HepG2 (cell line): ENCODE measurements around the gene ADAT3. TPM values are rescaled to one million over a fixed set of nuclear protein-coding genes. Genes with fewer than 3 reads are reported as not detected.

Source experiments
- ADNP ChIP-seq: sonication (generic); formaldehyde crosslinking; IDR thresholded peaks from 2 replicates; pipeline ENCODE4 v1.4.0; 2020; ENCODE audit warnings: missing genetic modification reagents
- KLF15 ChIP-seq: sonication (generic); formaldehyde crosslinking; IDR thresholded peaks from 2 replicates; pipeline ENCODE4 v1.8.1; 2023; ENCODE audit warnings: borderline replicate concordance, mild to moderate bottlenecking, inconsistent platforms, missing genetic modification reagents, mixed read lengths
- NFRKB ChIP-seq: fragments of 450-650 bp; IDR thresholded peaks from 2 replicates; pipeline ENCODE4 v1.6.1; 2017
- POLR2A ChIP-seq, 2 experiments: IDR thresholded peaks; 2 replicates each; pipeline ENCODE4 v1.6.1; 2011; ENCODE audit warnings: low read depth in 2 of 2, low read length in 2 of 2, mild to moderate bottlenecking in 1 of 2, moderate library complexity in 1 of 2; ENCODE audit not compliant: insufficient read depth in 1 of 2
- XRCC5 ChIP-seq: fragments of 200-400 bp; formaldehyde crosslinking; optimal IDR thresholded peaks from 2 replicates; pipeline ENCODE3; 2017; ENCODE audit warnings: mild to moderate bottlenecking, low read length
- ZNF850 ChIP-seq: sonication (generic); formaldehyde crosslinking; conservative IDR thresholded peaks from 2 replicates; pipeline ENCODE4 v1.9.0; 2021; ENCODE audit warnings: mild to moderate bottlenecking, missing genetic modification reagents
- polyA plus RNA-seq, 8 experiments: library from polyadenylated mRNA; depleted of rRNA in 3 of 8; stranded (reverse) in 7 of 8; unstranded in 1 of 8; fragments of >200 nt; fragmentation: Illumina TruSeq in 4 of 8; extraction: Trizol in 4 of 8; gene quantifications; 2 replicates each; pipeline versions ENCODE4 v1.2.1 to v1.2.3, GENCODE V29; 2011 to 2016; ENCODE audit warnings: low read depth in 4 of 8, missing spikeins in 1 of 8, mixed read lengths in 1 of 8; ENCODE audit not compliant: insufficient read depth in 1 of 8
- total RNA-seq, 5 experiments: library from RNA; depleted of rRNA; stranded (reverse); fragments of >200 nt; fragmentation: Illumina TruSeq; extraction: Trizol; gene quantifications; 2 replicates each; pipeline ENCODE4 v1.2.3, GENCODE V29; 2016; ENCODE audit warnings: low read depth in 1 of 5
- TF ChIP-seq, protein P1 (sequence below): sonication (generic); formaldehyde crosslinking; IDR thresholded peaks from 2 replicates; pipeline ENCODE4 v1.8.0; 2022; ENCODE audit warnings: low read depth, missing genetic modification reagents
- TF ChIP-seq, protein P2 (sequence below): sonication (generic); formaldehyde crosslinking; IDR thresholded peaks from 2 replicates; pipeline ENCODE4 v1.9.0; 2021; ENCODE audit warnings: missing genetic modification reagents, borderline replicate concordance
- TF ChIP-seq, protein P3 (sequence below): sonication (generic); formaldehyde crosslinking; IDR thresholded peaks from 2 replicates; pipeline ENCODE4 v1.4.0; 2020; ENCODE audit warnings: mild to moderate bottlenecking, missing genetic modification reagents
- TF ChIP-seq, protein P4 (sequence below): sonication (generic); formaldehyde crosslinking; conservative IDR thresholded peaks from 2 replicates; pipeline ENCODE4 v1.4.0; 2020; ENCODE audit warnings: missing genetic modification reagents
- TF ChIP-seq, protein P5 (sequence below): sonication (generic); formaldehyde crosslinking; IDR thresholded peaks from 2 replicates; pipeline ENCODE4 v1.4.0; 2020; ENCODE audit warnings: mild to moderate bottlenecking, missing genetic modification reagents, borderline replicate concordance
- TF ChIP-seq, protein P6 (sequence below): sonication (generic); formaldehyde crosslinking; IDR thresholded peaks from 2 replicates; pipeline ENCODE4 v1.5.0; 2020; ENCODE audit warnings: mild to moderate bottlenecking, low read depth, missing genetic modification reagents, borderline replicate concordance

Gene ADAT3
- total and polyA plus RNA-seq, 2 of the 13 experiments (the other 11 are each of a cell fraction or from before 2014, with no cell fraction given) = 0.95 to 3.5 TPM

DNA sequence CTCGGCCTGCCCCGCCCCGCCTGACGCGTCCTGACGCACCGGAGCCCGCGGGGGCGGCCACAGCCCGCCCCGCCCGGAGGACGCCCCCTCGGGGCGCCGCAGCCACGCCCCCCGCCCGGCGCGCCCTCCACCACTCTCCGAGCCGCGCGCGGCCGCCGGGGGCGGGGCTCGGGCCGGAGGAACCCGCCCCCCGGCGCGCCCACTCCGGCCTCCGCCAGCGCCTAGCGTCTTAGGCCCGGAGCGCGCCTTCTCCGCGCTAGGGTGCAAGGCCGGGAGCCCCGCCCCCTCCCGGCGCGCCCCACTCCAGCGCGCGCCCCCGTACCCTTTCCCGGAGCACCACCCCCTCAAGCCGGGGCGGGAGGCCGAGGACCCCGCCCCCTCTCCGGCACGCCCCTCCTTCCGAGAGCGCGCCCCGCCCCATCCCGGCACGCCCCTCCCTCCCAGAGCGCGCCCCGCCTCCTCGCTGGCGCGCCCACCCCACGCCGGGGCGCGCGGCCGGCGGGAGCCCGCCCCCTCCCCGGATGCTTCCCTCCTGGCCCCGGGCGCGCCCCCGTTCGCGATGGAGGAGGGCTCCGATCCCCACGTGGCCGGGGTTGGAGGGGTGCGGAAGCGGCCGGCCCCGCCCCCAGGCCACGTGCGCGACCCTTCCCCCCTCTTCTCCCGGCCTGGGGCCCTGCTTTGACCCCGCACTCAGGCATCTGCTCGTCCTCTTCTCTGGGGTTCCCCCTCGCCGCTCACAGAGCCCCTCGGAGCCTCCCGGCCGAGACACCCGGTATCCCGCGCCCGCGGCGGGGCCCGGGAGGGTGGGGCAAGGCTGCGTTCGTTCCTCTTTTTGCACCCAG lies 41.3 kb upstream of the ADAT3 start (continued):
- TF ChIP-seq POLR2A (IDR thresholded peaks at IDR 0.05; ENCODE audit: insufficient read depth in 1 of 2, low read depth in 2 of 2, low read length in 2 of 2) (peak; percentile 45 to 62; a peak in 2 of 4 replicates), KLF15 (CRISPR knock-in tag) (peak; percentile 30; the same call in 1 of the 2 replicates), ADNP (no peak), ZNF850 (CRISPR knock-in tag) (no peak), NFRKB (no peak), XRCC5 (peak; percentile 18)
- TF ChIP-seq, protein P1, sequence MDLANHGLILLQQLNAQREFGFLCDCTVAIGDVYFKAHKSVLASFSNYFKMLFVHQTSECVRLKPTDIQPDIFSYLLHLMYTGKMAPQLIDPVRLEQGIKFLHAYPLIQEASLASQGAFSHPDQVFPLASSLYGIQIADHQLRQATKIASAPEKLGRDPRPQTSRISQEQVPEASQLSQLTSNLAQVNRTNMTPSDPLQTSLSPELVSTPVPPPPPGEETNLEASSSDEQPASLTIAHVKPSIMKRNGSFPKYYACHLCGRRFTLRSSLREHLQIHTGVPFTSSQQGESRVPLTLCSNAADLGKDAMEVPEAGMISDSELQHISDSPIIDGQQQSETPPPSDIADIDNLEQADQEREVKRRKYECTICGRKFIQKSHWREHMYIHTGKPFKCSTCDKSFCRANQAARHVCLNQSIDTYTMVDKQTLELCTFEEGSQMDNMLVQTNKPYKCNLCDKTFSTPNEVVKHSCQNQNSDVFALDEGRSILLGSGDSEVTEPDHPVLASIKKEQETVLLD (CRISPR knock-in tag) = peak; percentile 91
- TF ChIP-seq, protein P2, sequence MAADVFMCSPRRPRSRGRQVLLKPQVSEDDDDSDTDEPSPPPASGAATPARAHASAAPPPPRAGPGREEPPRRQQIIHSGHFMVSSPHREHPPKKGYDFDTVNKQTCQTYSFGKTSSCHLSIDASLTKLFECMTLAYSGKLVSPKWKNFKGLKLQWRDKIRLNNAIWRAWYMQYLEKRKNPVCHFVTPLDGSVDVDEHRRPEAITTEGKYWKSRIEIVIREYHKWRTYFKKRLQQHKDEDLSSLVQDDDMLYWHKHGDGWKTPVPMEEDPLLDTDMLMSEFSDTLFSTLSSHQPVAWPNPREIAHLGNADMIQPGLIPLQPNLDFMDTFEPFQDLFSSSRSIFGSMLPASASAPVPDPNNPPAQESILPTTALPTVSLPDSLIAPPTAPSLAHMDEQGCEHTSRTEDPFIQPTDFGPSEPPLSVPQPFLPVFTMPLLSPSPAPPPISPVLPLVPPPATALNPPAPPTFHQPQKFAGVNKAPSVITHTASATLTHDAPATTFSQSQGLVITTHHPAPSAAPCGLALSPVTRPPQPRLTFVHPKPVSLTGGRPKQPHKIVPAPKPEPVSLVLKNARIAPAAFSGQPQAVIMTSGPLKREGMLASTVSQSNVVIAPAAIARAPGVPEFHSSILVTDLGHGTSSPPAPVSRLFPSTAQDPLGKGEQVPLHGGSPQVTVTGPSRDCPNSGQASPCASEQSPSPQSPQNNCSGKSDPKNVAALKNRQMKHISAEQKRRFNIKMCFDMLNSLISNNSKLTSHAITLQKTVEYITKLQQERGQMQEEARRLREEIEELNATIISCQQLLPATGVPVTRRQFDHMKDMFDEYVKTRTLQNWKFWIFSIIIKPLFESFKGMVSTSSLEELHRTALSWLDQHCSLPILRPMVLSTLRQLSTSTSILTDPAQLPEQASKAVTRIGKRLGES (CRISPR knock-in tag) = no peak
- TF ChIP-seq, protein P3, sequence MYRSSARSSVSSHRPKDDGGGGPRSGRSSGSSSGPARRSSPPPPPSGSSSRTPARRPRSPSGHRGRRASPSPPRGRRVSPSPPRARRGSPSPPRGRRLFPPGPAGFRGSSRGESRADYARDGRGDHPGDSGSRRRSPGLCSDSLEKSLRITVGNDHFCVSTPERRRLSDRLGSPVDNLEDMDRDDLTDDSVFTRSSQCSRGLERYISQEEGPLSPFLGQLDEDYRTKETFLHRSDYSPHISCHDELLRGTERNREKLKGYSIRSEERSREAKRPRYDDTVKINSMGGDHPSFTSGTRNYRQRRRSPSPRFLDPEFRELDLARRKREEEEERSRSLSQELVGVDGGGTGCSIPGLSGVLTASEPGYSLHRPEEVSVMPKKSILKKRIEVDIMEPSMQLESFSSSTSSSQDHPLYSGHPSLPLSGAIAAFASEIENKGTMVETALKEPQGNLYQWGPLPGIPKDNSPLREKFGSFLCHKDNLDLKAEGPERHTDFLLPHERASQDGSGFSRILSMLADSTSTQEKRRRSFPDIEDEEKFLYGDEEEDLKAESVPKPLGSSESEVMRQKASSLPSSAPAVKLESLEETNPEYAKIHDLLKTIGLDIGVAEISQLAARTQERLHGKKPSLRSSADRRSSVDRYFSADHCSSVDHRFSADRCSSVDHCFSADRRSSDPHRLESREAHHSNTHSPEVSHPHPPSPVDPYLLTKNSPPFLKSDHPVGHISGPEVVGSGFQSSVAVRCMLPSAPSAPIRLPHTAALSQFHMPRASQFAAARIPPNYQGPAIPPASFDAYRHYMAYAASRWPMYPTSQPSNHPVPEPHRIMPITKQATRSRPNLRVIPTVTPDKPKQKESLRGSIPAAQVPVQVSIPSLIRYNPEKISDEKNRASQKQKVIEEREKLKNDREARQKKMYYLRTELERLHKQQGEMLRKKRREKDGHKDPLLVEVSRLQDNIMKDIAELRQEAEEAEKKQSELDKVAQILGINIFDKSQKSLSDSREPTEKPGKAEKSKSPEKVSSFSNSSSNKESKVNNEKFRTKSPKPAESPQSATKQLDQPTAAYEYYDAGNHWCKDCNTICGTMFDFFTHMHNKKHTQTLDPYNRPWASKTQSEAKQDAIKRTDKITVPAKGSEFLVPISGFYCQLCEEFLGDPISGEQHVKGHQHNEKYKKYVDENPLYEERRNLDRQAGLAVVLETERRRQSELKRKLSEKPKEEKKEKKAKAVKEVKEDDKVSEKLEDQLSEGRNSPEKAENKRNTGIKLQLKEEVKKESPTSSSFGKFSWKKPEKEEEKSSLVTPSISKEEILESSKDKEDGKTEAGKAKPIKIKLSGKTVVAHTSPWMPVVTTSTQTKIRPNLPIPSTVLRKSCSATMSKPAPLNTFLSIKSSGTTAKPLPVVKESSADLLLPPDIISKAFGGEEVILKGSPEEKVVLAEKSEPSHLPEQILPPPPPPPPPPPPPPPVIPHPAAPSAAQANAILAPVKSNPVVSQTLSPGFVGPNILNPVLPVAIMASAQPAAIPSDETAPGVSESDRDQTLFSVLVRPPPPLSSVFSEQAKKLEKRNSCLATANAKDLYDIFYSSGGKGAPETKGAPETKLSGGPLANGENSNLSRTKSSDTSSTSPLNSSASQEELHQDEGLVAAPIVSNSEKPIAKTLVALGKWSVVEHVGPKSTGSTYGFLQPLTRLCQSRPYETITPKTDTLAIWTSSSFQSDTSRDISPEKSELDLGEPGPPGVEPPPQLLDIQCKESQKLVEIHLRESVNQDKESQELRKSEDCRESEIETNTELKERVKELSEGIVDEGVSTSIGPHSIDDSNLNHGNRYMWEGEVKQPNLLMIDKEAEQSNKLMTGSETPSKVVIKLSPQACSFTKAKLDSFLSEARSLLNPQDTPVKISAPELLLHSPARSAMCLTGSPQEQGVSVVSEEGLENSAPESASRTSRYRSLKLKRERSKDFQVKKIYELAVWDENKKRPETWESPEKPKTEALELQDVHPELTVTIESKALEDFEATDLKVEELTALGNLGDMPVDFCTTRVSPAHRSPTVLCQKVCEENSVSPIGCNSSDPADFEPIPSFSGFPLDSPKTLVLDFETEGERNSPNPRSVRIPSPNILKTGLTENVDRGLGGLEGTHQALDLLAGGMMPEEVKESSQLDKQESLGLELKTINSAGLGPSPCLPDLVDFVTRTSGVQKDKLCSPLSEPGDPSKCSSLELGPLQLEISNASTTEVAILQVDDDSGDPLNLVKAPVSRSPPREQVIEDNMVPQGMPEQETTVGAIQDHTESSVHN (CRISPR knock-in tag) = no peak
- TF ChIP-seq, protein P4, sequence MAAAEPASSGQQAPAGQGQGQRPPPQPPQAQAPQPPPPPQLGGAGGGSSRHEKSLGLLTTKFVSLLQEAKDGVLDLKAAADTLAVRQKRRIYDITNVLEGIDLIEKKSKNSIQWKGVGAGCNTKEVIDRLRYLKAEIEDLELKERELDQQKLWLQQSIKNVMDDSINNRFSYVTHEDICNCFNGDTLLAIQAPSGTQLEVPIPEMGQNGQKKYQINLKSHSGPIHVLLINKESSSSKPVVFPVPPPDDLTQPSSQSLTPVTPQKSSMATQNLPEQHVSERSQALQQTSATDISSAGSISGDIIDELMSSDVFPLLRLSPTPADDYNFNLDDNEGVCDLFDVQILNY = no peak
- TF ChIP-seq, protein P5, sequence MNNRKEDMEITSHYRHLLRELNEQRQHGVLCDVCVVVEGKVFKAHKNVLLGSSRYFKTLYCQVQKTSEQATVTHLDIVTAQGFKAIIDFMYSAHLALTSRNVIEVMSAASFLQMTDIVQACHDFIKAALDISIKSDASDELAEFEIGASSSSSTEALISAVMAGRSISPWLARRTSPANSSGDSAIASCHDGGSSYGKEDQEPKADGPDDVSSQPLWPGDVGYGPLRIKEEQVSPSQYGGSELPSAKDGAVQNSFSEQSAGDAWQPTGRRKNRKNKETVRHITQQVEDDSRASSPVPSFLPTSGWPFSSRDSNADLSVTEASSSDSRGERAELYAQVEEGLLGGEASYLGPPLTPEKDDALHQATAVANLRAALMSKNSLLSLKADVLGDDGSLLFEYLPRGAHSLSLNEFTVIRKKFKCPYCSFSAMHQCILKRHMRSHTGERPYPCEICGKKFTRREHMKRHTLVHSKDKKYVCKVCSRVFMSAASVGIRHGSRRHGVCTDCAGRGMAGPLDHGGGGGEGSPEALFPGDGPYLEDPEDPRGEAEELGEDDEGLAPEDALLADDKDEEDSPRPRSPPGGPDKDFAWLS = no peak
- TF ChIP-seq, protein P6, sequence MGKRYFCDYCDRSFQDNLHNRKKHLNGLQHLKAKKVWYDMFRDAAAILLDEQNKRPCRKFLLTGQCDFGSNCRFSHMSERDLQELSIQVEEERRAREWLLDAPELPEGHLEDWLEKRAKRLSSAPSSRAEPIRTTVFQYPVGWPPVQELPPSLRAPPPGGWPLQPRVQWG = no peak
